Spinal cord (tissue), 10 donors: Measurements from ENCODE around the gene STARD7. TPM values are rescaled to one million over a fixed set of nuclear protein-coding genes. Genes with fewer than 3 reads are reported as not detected.

Source experiments
- DNase-seq, 6 donors: peaks; one replicate each; pipeline versions ENCODE4 v3.0.0 to v3.0.0-alpha.2; 2013 to 2015; ENCODE audit warnings: low spot score in 6 of 6, low read depth in 4 of 6
- H3K27ac ChIP-seq: one replicate; pipeline ENCODE4 v1.5.1; 2013; ENCODE audit warnings: low read depth, low read length, control low read depth
- H3K27me3 ChIP-seq: one replicate; pipeline ENCODE4 v1.6.1; 2013; ENCODE audit warnings: low read length; ENCODE audit not compliant: control insufficient read depth, insufficient read depth
- H3K36me3 ChIP-seq: one replicate; pipeline ENCODE4 v1.6.1; 2013; ENCODE audit warnings: low read length; ENCODE audit not compliant: control insufficient read depth, insufficient read depth
- H3K4me1 ChIP-seq: one replicate; pipeline ENCODE4 v1.6.1; 2013; ENCODE audit warnings: low read length; ENCODE audit not compliant: control insufficient read depth, insufficient read depth
- H3K4me3 ChIP-seq: one replicate; pipeline ENCODE4 v1.5.1; 2013; ENCODE audit warnings: low read depth, low read length, control low read depth
- H3K9me3 ChIP-seq: one replicate; pipeline ENCODE4 v1.6.1; 2013; ENCODE audit warnings: low read length; ENCODE audit not compliant: control insufficient read depth, insufficient read depth
- whole genome bisulfite sequencing: methylation state at CpG from one replicate; pipeline ENCODE4 v1.1.5; 2013; ENCODE audit warnings: missing lambda C conversion rate; ENCODE audit not compliant: insufficient coverage; 5-methylcytosine and 5-hydroxymethylcytosine counted together
- polyA plus RNA-seq, 2 donors: library from polyadenylated mRNA; unstranded; fragments of 120-200 nt; gene quantifications; one replicate each; pipeline ENCODE4 v1.2.1, GENCODE V29; 2013; ENCODE audit not compliant: insufficient read length in 2 of 2
- total RNA-seq, 2 donors: library from RNA; depleted of rRNA in 1 of 2; stranded (reverse); fragments of 120-200 nt in 1 of 2; fragments of >200 nt in 1 of 2; gene quantifications; one replicate each; pipeline versions ENCODE4 v1.2.3 to v1.2.4, GENCODE V29; 2013 to 2014
- donor health status: healthy.

The STARD7 gene
- total and polyA plus RNA-seq, 4 donors = 133 to 162 (median 147) TPM

- 29% methylated on average over 3 of the region's 8 CpGs for WGBS
- H3K4me3 ChIP-seq = no peak overlapping the region
- no peaks in the 10 kb centered on the region for H3K4me1 ChIP-seq
- H3K36me3 ChIP-seq = no peaks in the 10 kb centered on the region
- no peaks in the 10 kb centered on the region for H3K27me3 ChIP-seq
- H3K9me3 ChIP-seq = no peaks in the 10 kb centered on the region
- DNase-seq = peak; percentile 19 to 84 (median 41)
- H3K27ac ChIP-seq = no peak overlapping the region
Measured at GRCh38 chr2:96174251-96175144, 34.1 kb downstream of the STARD7 start.

- Histone ChIP-seq H3K27ac (no peak overlapping the region), H3K4me1 (no peaks in the 10 kb centered on the region), H3K9me3 (no peaks in the 10 kb centered on the region), H3K36me3 (no peaks in the 10 kb centered on the region), H3K27me3 (no peaks in the 10 kb centered on the region), H3K4me3 (no peak overlapping the region)
- 86% methylated on average over 3 of the region's 15 CpGs for WGBS
- no peak for DNase-seq
Measured at GRCh38 chr2:96171831-96172230, 36.8 kb downstream of the STARD7 start.

GRCh38 chr2:96170626-96171025 lies 38.0 kb downstream of the STARD7 start:
- no peaks in the 10 kb centered on the region for H3K9me3 ChIP-seq
- H3K4me1 ChIP-seq = no peaks in the 10 kb centered on the region
- H3K4me3 ChIP-seq = no peak overlapping the region
- no CpG with 5 or more reads among the region's 3 CpGs for WGBS
- H3K27me3 ChIP-seq = no peaks in the 10 kb centered on the region
- no peak for DNase-seq
- H3K27ac ChIP-seq = no peak overlapping the region
- no peaks in the 10 kb centered on the region for H3K36me3 ChIP-seq

- Histone ChIP-seq H3K27ac (no peak overlapping the region), H3K4me3 (no peak overlapping the region), H3K9me3 (no peaks in the 10 kb centered on the region), H3K27me3 (no peaks in the 10 kb centered on the region), H3K36me3 (no peaks in the 10 kb centered on the region), H3K4me1 (peaks cover under 1% of the 10 kb centered on the region)
- no peak for DNase-seq
- no CpG with 5 or more reads among the region's 2 CpGs for WGBS
Measured at GRCh38 chr2:96169868-96170507, 38.6 kb downstream of the STARD7 start.

GRCh38 chr2:96167407-96168013 lies 41.1 kb downstream of the STARD7 start:
- Histone ChIP-seq H3K36me3 (no peaks in the 10 kb centered on the region), H3K27ac (no peak overlapping the region), H3K27me3 (no peaks in the 10 kb centered on the region), H3K9me3 (no peaks in the 10 kb centered on the region), H3K4me1 (peaks cover 18% of the 10 kb centered on the region), H3K4me3 (no peak overlapping the region)
- WGBS = 87% methylated on average over 3 of the region's 6 CpGs
- no peak for DNase-seq

GRCh38 chr2:96164459-96165184 lies 44.0 kb downstream of the STARD7 start:
- no peaks in the 10 kb centered on the region for H3K9me3 ChIP-seq
- no peaks in the 10 kb centered on the region for H3K36me3 ChIP-seq
- peak in 1 of 6 donors; percentile 52 for DNase-seq
- no peak overlapping the region for H3K4me3 ChIP-seq
- peaks cover 18% of the 10 kb centered on the region for H3K4me1 ChIP-seq
- 53% methylated on average over 16 of the region's 18 CpGs for WGBS
- H3K27me3 ChIP-seq = no peaks in the 10 kb centered on the region
- H3K27ac ChIP-seq = no peak overlapping the region

GRCh38 chr2:96163768-96164429 lies 44.7 kb downstream of the STARD7 start:
- no peak overlapping the region for H3K4me3 ChIP-seq
- 60% methylated on average over 13 of the region's 13 CpGs for WGBS
- H3K4me1 ChIP-seq = peaks cover 18% of the 10 kb centered on the region
- H3K27ac ChIP-seq = no peak overlapping the region
- no peaks in the 10 kb centered on the region for H3K36me3 ChIP-seq
- no peaks in the 10 kb centered on the region for H3K27me3 ChIP-seq
- no peaks in the 10 kb centered on the region for H3K9me3 ChIP-seq
- no peak for DNase-seq

GRCh38 chr2:96163415-96163767 lies 45.2 kb downstream of the STARD7 start:
- peaks cover 21% of the 10 kb centered on the region for H3K4me1 ChIP-seq
- no peak overlapping the region for H3K27ac ChIP-seq
- H3K9me3 ChIP-seq = no peaks in the 10 kb centered on the region
- 96% methylated on average over 5 of the region's 5 CpGs for WGBS
- no peaks in the 10 kb centered on the region for H3K27me3 ChIP-seq
- H3K4me3 ChIP-seq = no peak overlapping the region
- DNase-seq = no peak
- H3K36me3 ChIP-seq = no peaks in the 10 kb centered on the region

- Histone ChIP-seq H3K27ac (no peak overlapping the region), H3K36me3 (no peaks in the 10 kb centered on the region), H3K4me1 (peaks cover 31% of the 10 kb centered on the region), H3K4me3 (no peak overlapping the region), H3K27me3 (no peaks in the 10 kb centered on the region), H3K9me3 (no peaks in the 10 kb centered on the region)
- DNase-seq = no peak
- WGBS = 32% methylated on average over 3 of the region's 5 CpGs
Measured at GRCh38 chr2:96161898-96162297, 46.7 kb downstream of the STARD7 start.
